SH-SY5Y (cell line): Measurements from ENCODE around the gene MPP2.

Experiments used
- GATA2 ChIP-seq: IDR thresholded peaks from 2 replicates; pipeline ENCODE4 v1.6.1; 2011; ENCODE audit warnings: mild to moderate bottlenecking, low read depth, low read length
- GATA3 ChIP-seq: IDR thresholded peaks from 2 replicates; pipeline ENCODE4 v1.6.1; 2011; ENCODE audit warnings: low read depth, mild to moderate bottlenecking, low read length, moderate library complexity

DNA sequence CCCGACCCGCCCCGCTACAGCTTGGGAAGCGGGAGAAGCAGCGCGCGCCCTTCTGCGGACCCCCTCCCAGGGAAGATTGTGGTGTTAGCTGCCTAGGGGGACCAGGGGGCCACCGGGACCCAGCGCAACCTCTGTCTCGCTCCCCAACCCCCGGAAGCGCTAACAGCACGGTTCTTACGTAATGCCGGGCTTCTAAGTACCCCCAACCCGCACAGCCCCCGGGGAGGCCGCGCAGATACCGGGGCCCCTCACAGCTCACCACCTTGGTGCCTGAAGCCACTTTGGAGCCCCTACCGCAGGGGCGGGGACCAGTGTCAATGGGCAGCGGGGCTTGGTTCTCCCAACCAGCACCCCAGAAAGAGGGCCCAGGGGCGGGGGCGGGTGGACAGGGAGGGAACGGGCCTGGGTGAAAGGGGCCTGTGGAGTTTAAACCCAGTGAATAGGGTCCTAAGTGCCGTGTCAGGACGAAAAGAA is 348 bp downstream of the MPP2 start:
- TF ChIP-seq GATA3 (no peak), GATA2 (no peak)
